GM23338 (cell line): ENCODE data around the gene EED. TPM values are rescaled to one million over a fixed set of nuclear protein-coding genes. Genes with fewer than 3 reads are reported as not detected.

Experiments
- ATAC-seq: fragments of 200-7000 bp; cut with Tn5 transposase; 3 replicates; pipeline ENCODE4 v1.9.1; 2020
- DNase-seq: peaks from one replicate; pipeline ENCODE4 v3.0.0-alpha.2; 2015; ENCODE audit warnings: low spot score
- H2AFZ ChIP-seq: fragments of 200-600 bp; sonication (generic); 2 replicates; pipeline ENCODE4 v1.8.0; 2016; ENCODE audit warnings: antibody characterized with exemption, mild to moderate bottlenecking, moderate library complexity
- H3F3A ChIP-seq: fragments of 200-600 bp; sonication (generic); replicated peaks from 2 replicates; pipeline ENCODE4 v1.8.0; 2017; ENCODE audit warnings: antibody characterized with exemption, mixed run types, low read depth
- H3K27ac ChIP-seq: fragments of 200-600 bp; sonication (generic); 2 replicates; pipeline ENCODE4 v1.6.1; 2016; ENCODE audit warnings: low read depth
- H3K27me3 ChIP-seq: fragments of 200-600 bp; sonication (generic); 2 replicates; pipeline ENCODE4 v1.8.0; 2016; ENCODE audit warnings: mild to moderate bottlenecking, mixed run types, moderate library complexity; ENCODE audit not compliant: insufficient read depth
- H3K36me3 ChIP-seq: fragments of 200-600 bp; sonication (generic); 2 replicates; pipeline ENCODE4 v1.8.0; 2016; ENCODE audit warnings: mild to moderate bottlenecking; ENCODE audit not compliant: insufficient read depth
- H3K4me1 ChIP-seq: fragments of 200-600 bp; sonication (generic); 2 replicates; pipeline ENCODE4 v1.8.0; 2016; ENCODE audit warnings: mild to moderate bottlenecking, moderate library complexity; ENCODE audit not compliant: insufficient read depth
- H3K4me2 ChIP-seq: fragments of 200-600 bp; sonication (generic); 2 replicates; pipeline ENCODE4 v1.7.1; 2017; ENCODE audit warnings: mixed run types
- H3K4me3 ChIP-seq: fragments of 200-600 bp; sonication (generic); 2 replicates; pipeline ENCODE4 v1.6.1; 2016; ENCODE audit warnings: mixed run types
- H3K79me2 ChIP-seq: fragments of 200-600 bp; sonication (generic); replicated peaks from 2 replicates; pipeline ENCODE4 v1.8.0; 2017; ENCODE audit warnings: mild to moderate bottlenecking; ENCODE audit not compliant: insufficient read depth
- H3K9me2 ChIP-seq: fragments of 200-600 bp; sonication (generic); 2 replicates; pipeline ENCODE4 v1.8.0; 2017; ENCODE audit not compliant: insufficient read depth
- H4K20me1 ChIP-seq: fragments of 200-600 bp; sonication (generic); replicated peaks from 2 replicates; pipeline ENCODE4 v1.8.0; 2017; ENCODE audit warnings: mild to moderate bottlenecking; ENCODE audit not compliant: insufficient read depth
- H3K27ac Mint-ChIP-seq: 2 replicates; pipeline ENCODE4 v1.8.0; 2020; ENCODE audit warnings: inconsistent platforms, mild to moderate bottlenecking, moderate library complexity, mixed read lengths
- H3K27me3 Mint-ChIP-seq: 3 replicates; pipeline ENCODE4 v1.8.0; 2022; ENCODE audit warnings: low read depth, mild to moderate bottlenecking, moderate library complexity, mixed read lengths, inconsistent platforms; ENCODE audit not compliant: insufficient read depth, poor library complexity
- H3K36me3 Mint-ChIP-seq: 3 replicates; pipeline ENCODE4 v1.8.0; 2021; ENCODE audit warnings: low read depth, mild to moderate bottlenecking, inconsistent platforms, moderate library complexity, mixed read lengths
- H3K4me1 Mint-ChIP-seq: 3 replicates; pipeline ENCODE4 v1.8.0; 2020; ENCODE audit warnings: mild to moderate bottlenecking, inconsistent platforms, mixed read lengths
- H3K4me3 Mint-ChIP-seq: 3 replicates; pipeline ENCODE4 v1.8.0; 2021; ENCODE audit warnings: moderate library complexity, mild to moderate bottlenecking, inconsistent platforms, mixed read lengths
- H3K9me3 Mint-ChIP-seq: 3 replicates; pipeline ENCODE4 v1.8.0; 2020; ENCODE audit warnings: moderate library complexity, mild to moderate bottlenecking, inconsistent platforms, mixed read lengths
- CREB1 ChIP-seq: fragments of 250-450 bp; sonication (Bioruptor Pico); IDR thresholded peaks from 2 replicates; pipeline ENCODE4 v1.5.0; 2020; ENCODE audit warnings: low read depth, mild to moderate bottlenecking, moderate library complexity
- EZH2phosphoT487 ChIP-seq: fragments of 200-600 bp; sonication (generic); IDR thresholded peaks from one replicate; pipeline ENCODE4 v1.8.1; 2018; ENCODE audit warnings: antibody characterized with exemption; ENCODE audit not compliant: unreplicated experiment
- NANOG ChIP-seq: IDR thresholded peaks from 2 replicates; pipeline ENCODE4 v1.6.1; 2016; ENCODE audit warnings: antibody characterized with exemption, borderline replicate concordance
- POLR2AphosphoS5 ChIP-seq: IDR thresholded peaks from 2 replicates; pipeline ENCODE4 v1.6.1; 2016; ENCODE audit warnings: antibody characterized with exemption, low read depth
- STAT1 ChIP-seq: IDR thresholded peaks from one replicate; pipeline ENCODE4 v1.6.1; 2016; ENCODE audit warnings: antibody characterized with exemption; ENCODE audit not compliant: unreplicated experiment
- ZNF114 ChIP-seq: fragments of 250-450 bp; sonication (Bioruptor Pico); IDR thresholded peaks from 2 replicates; pipeline ENCODE4 v1.5.0; 2020; ENCODE audit warnings: mild to moderate bottlenecking, moderate library complexity
- ZNF331 ChIP-seq: fragments of 250-450 bp; sonication (Bioruptor Pico); IDR thresholded peaks from 2 replicates; pipeline ENCODE4 v1.5.0; 2020; ENCODE audit warnings: low read depth, mild to moderate bottlenecking, moderate library complexity
- polyA plus RNA-seq: library from polyadenylated mRNA; unstranded; fragments of >200 nt; fragmentation: Nextera tagmentation; extraction: Ambion mirVana; gene quantifications from 2 replicates; pipeline ENCODE4 v1.2.1, GENCODE V29; 2016
- total RNA-seq: library from RNA; depleted of rRNA; stranded (reverse); fragments of >200 nt; shearing (Covaris generic); gene quantifications from 2 replicates; pipeline ENCODE4 v1.2.3, GENCODE V29; 2014
- TF ChIP-seq, protein P1 (sequence below): IDR thresholded peaks from one replicate; pipeline ENCODE4 v1.6.1; 2018; ENCODE audit warnings: antibody characterized with exemption; ENCODE audit not compliant: unreplicated experiment
- TF ChIP-seq, protein P2 (sequence below), 2 experiments: fragments of 200-600 bp in 1 of 2; sonication (generic) in 1 of 2; conservative IDR thresholded peaks; 2 replicates each; pipeline versions ENCODE4 v1.5.1 to v1.6.1; 2016 to 2017; ENCODE audit warnings: antibody characterized with exemption in 2 of 2, low read depth in 2 of 2, mild to moderate bottlenecking in 2 of 2, moderate library complexity in 1 of 2
- TF ChIP-seq, protein P3 (sequence below): fragments of 250-450 bp; sonication (Bioruptor Pico); IDR thresholded peaks from 2 replicates; pipeline ENCODE4 v1.5.0; 2020; ENCODE audit warnings: mild to moderate bottlenecking, moderate library complexity

EED gene
- total and polyA plus RNA-seq, 2 experiments from 2014 or later = 26.7 to 29.7 TPM

GRCh38 chr11:86199354-86199753 lies 45.2 kb upstream of the EED start (continued):
- TF ChIP-seq, protein P1, sequence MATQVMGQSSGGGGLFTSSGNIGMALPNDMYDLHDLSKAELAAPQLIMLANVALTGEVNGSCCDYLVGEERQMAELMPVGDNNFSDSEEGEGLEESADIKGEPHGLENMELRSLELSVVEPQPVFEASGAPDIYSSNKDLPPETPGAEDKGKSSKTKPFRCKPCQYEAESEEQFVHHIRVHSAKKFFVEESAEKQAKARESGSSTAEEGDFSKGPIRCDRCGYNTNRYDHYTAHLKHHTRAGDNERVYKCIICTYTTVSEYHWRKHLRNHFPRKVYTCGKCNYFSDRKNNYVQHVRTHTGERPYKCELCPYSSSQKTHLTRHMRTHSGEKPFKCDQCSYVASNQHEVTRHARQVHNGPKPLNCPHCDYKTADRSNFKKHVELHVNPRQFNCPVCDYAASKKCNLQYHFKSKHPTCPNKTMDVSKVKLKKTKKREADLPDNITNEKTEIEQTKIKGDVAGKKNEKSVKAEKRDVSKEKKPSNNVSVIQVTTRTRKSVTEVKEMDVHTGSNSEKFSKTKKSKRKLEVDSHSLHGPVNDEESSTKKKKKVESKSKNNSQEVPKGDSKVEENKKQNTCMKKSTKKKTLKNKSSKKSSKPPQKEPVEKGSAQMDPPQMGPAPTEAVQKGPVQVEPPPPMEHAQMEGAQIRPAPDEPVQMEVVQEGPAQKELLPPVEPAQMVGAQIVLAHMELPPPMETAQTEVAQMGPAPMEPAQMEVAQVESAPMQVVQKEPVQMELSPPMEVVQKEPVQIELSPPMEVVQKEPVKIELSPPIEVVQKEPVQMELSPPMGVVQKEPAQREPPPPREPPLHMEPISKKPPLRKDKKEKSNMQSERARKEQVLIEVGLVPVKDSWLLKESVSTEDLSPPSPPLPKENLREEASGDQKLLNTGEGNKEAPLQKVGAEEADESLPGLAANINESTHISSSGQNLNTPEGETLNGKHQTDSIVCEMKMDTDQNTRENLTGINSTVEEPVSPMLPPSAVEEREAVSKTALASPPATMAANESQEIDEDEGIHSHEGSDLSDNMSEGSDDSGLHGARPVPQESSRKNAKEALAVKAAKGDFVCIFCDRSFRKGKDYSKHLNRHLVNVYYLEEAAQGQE = no peak
- TF ChIP-seq ZNF114 (CRISPR knock-in tag) = no peak
- TF ChIP-seq, protein P2, sequence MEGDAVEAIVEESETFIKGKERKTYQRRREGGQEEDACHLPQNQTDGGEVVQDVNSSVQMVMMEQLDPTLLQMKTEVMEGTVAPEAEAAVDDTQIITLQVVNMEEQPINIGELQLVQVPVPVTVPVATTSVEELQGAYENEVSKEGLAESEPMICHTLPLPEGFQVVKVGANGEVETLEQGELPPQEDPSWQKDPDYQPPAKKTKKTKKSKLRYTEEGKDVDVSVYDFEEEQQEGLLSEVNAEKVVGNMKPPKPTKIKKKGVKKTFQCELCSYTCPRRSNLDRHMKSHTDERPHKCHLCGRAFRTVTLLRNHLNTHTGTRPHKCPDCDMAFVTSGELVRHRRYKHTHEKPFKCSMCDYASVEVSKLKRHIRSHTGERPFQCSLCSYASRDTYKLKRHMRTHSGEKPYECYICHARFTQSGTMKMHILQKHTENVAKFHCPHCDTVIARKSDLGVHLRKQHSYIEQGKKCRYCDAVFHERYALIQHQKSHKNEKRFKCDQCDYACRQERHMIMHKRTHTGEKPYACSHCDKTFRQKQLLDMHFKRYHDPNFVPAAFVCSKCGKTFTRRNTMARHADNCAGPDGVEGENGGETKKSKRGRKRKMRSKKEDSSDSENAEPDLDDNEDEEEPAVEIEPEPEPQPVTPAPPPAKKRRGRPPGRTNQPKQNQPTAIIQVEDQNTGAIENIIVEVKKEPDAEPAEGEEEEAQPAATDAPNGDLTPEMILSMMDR (conservative IDR thresholded peaks at IDR 0.05; ENCODE audit: low read depth in 2 of 2) = no peak
- TF ChIP-seq EZH2phosphoT487 = no peak
- TF ChIP-seq POLR2AphosphoS5 = no peak
- no peak for TF ChIP-seq ZNF331 (CRISPR knock-in tag)

- no peaks in the 10 kb centered on the region for H3K4me1 ChIP-seq
- Mint-ChIP-seq H3K36me3 (no peaks in the 10 kb centered on the region), H3K9me3 (no peaks in the 10 kb centered on the region), H3K4me1 (no peaks in the 10 kb centered on the region), H3K4me3 (no peak overlapping the region), H3K27me3 (peaks cover 2% of the 10 kb centered on the region), H3K27ac (no peak overlapping the region)
- ATAC-seq = no peak
- no peak overlapping the region for H3K4me3 ChIP-seq
- H2AFZ ChIP-seq = no peak overlapping the region
- no peak for DNase-seq
- no peak overlapping the region for H3K4me2 ChIP-seq
- no peaks in the 10 kb centered on the region for H3K9me2 ChIP-seq
- H3K36me3 ChIP-seq = no peaks in the 10 kb centered on the region
- no peak overlapping the region for H3K27ac ChIP-seq
- no peaks in the 10 kb centered on the region for H3K79me2 ChIP-seq
- no peaks in the 10 kb centered on the region for H4K20me1 ChIP-seq
- peaks cover 24% of the 10 kb centered on the region for H3K27me3 ChIP-seq
- H3F3A ChIP-seq = no peaks in the 10 kb centered on the region
- no peak for TF ChIP-seq NANOG
- TF ChIP-seq STAT1 = no peak
- TF ChIP-seq CREB1 = no peak
- TF ChIP-seq ZNF114 (CRISPR knock-in tag) = no peak
- no peak for TF ChIP-seq EZH2phosphoT487
- TF ChIP-seq, protein P1 = no peak
- TF ChIP-seq, protein P3, sequence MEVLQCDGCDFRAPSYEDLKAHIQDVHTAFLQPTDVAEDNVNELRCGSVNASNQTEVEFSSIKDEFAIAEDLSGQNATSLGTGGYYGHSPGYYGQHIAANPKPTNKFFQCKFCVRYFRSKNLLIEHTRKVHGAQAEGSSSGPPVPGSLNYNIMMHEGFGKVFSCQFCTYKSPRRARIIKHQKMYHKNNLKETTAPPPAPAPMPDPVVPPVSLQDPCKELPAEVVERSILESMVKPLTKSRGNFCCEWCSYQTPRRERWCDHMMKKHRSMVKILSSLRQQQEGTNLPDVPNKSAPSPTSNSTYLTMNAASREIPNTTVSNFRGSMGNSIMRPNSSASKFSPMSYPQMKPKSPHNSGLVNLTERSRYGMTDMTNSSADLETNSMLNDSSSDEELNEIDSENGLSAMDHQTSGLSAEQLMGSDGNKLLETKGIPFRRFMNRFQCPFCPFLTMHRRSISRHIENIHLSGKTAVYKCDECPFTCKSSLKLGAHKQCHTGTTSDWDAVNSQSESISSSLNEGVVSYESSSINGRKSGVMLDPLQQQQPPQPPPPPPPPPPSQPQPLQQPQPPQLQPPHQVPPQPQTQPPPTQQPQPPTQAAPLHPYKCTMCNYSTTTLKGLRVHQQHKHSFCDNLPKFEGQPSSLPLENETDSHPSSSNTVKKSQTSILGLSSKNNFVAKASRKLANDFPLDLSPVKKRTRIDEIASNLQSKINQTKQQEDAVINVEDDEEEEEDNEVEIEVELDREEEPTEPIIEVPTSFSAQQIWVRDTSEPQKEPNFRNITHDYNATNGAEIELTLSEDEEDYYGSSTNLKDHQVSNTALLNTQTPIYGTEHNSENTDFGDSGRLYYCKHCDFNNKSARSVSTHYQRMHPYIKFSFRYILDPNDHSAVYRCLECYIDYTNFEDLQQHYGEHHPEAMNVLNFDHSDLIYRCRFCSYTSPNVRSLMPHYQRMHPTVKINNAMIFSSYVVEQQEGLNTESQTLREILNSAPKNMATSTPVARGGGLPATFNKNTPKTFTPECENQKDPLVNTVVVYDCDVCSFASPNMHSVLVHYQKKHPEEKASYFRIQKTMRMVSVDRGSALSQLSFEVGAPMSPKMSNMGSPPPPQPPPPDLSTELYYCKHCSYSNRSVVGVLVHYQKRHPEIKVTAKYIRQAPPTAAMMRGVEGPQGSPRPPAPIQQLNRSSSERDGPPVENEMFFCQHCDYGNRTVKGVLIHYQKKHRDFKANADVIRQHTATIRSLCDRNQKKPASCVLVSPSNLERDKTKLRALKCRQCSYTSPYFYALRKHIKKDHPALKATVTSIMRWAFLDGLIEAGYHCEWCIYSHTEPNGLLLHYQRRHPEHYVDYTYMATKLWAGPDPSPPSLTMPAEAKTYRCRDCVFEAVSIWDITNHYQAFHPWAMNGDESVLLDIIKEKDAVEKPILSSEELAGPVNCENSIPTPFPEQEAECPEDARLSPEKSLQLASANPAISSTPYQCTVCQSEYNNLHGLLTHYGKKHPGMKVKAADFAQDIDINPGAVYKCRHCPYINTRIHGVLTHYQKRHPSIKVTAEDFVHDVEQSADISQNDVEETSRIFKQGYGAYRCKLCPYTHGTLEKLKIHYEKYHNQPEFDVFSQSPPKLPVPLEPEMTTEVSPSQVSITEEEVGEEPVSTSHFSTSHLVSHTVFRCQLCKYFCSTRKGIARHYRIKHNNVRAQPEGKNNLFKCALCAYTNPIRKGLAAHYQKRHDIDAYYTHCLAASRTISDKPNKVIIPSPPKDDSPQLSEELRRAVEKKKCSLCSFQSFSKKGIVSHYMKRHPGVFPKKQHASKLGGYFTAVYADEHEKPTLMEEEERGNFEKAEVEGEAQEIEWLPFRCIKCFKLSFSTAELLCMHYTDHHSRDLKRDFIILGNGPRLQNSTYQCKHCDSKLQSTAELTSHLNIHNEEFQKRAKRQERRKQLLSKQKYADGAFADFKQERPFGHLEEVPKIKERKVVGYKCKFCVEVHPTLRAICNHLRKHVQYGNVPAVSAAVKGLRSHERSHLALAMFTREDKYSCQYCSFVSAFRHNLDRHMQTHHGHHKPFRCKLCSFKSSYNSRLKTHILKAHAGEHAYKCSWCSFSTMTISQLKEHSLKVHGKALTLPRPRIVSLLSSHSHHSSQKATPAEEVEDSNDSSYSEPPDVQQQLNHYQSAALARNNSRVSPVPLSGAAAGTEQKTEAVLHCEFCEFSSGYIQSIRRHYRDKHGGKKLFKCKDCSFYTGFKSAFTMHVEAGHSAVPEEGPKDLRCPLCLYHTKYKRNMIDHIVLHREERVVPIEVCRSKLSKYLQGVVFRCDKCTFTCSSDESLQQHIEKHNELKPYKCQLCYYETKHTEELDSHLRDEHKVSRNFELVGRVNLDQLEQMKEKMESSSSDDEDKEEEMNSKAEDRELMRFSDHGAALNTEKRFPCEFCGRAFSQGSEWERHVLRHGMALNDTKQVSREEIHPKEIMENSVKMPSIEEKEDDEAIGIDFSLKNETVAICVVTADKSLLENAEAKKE (CRISPR knock-in tag) = no peak
These were observed 43.1 kb upstream of the EED start for GRCh38 chr11:86201371-86201884.
